ENCODE results near the gene SLC6A6.

Gene SLC6A6

DNA sequence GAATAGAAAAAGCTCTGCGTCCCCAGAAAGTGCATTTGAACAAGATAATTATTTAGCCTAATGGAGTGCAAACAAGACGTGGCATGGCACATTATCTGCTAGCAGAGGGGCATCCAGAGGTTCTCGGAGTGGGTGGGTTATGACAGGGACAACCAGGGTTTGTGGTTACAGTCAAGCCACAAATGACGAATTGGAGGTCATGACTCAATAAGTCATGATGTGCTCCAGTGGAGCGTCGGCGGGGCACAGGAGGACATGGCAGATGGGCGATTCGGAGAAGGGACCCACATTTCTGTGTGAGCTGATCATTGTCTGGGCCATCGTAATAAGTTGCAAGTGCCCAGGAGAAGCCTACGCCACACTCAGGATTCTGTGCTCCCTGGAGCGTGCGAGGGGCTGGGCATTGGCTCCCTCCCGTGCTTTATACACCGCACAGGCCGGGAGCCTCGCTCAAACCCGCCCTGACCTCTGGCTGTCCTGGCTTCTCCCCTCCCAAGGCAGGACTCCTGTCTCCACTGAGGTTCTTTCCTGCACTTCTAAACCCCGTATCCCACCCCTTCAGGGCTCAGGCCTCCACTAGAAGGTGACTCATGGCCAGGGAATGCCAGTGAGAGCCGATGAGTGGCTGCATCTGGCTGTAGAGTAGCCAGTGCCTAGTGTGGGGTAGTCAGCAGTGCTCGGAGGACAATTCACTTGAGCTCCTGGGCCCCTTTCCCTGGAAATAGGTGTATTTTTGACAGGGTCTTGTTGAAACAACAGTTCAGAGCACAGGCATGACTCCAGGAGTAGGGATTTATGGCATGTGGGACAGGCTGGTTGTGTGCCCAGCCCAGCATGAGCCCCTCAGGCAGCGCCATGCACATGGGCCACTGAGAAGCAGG lies 70.3 kb downstream of the SLC6A6 start:
- no peak for DNase-seq

DNA sequence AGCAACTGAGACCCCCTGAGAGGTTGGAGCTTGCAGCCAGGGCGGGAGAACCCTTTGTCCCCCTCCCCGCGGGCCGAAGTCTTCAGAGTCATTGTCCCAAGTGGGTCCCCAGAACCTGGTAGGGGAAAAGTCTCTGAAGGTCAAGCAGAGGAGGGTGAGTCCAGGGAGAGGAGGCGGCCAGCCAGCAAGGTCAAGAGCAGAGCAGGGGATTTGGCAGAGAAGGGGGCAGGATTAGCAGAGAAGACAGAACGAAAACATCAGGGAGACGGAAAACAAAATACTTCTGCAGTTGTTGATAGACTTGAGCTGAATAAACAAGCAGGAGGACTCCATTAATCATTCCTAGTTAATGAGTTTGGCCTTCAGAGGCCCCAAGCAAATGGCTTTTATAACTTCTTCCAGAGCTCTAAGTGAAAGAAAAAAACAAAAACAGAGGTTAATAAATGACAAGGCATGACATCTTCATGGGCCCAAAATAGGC lies 71.0 kb downstream of the SLC6A6 start:
- no peak for DNase-seq

DNA sequence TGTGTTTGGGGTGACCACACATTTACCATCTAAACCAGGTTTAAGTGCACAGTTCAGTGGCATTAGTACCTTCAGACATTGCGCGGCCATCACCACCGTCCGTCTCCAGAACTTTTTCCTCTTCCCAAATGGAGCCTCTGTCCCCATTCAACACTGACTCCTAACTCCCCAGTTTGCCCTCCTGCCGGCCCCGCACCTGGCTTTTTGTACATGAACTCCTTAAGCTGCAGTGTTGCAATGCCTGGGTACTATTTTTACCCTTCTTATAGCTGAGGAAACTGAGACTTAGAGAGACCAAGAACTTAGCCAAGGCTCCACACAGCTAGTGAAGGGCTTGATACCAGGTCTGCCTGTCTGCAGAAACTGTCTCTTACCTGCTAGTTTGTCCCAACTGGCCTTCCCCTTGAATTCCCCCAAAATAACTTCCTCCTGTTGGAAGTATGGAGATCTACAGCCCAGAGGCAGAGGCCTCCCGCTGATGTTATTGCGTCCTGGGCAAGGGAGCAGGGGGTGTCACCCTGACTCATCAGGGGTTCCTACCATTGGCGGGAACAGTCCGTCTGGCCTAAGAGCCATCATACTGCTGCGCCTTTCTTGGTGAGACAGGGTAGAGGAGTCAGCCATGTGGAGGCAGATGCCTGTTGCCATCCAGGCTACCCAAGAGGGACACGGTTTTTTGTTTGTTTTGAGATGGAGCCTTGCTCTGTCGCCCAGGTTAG lies 72.1 kb downstream of the SLC6A6 start:
- DNase-seq = no peak

DNA sequence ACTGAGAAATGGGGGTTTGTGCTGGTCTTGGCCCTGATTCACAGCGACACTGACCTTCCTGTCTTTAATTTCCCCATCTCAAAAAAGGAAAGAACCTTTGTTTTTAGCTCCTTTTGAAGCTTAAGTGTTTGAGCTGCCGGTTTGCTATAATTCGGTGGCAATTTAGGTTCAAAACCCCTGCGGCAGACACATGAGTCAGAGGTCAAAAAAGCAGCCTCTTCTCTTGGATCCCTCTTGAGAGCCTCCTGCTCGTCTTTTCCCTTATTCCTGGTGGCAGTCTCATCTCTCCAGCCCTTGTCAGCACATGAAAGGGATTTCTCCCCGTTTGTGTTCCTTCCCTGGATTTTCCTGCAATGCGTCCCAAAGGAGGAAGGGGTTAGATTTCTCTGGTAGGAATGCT lies 73.2 kb downstream of the SLC6A6 start:
- DNase-seq = no peak

DNA sequence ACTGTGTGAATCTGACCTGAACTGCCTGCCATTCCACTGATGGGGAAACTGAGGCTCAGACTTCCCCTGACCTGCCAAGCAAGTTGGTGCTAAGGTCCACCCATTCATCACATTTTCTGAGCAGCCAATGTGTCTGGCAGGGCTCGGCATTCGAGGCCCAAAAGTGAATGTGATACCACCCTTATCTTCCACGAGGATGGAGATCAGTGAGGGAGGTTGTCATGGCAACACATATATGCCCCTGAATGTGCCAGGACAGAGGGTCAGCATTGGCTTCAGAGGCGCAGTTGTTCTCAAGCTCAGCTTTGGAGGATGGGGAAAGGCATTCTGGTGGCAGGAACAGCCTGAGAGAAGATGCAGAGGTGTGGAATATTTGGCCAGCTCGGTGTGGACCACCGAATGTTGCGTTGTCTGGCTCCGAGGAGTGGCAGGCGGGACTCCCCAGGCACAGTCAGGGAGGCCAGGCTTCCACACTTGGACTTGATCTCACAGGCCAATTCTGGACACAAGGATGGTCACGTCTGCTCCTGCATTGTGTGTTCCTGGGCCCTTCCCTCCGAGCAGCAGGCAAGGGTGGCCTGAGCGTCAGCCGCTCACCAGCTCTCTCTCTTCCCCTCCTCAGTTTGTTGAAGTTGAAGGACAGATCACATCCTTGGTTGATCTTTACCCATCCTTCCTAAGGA lies 74.3 kb downstream of the SLC6A6 start:
- no peak for DNase-seq

DNA sequence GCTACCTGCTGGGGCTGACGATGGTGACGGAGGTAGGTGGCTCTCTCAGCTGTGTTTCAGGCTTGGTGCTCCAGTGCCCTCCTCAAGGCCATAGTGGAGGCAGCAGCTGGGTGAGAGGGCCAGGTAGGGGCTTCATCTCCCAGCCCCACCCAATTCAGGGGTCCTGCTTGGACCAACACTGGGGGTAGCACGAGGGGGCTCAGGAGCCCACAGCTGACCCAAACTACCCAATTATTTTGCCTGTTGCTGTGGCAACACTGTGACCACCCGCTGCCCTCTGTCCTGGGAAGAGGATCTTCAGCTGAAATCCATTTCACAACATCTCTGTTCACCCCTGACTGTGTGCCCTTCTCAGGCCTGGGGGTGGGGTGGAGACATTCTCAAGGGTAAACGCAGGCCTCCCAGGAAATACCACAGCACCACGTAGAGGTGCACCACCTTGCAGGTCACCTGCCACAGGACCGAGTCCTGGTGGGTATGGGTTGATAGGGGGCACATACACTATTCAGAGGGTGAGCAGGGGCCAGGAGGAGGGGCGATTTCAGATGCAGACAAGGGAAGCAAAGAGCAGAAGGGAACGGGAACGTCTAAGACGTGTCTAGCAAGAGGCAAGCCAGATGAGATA lies 75.0 kb downstream of the SLC6A6 start:
- no peak for DNase-seq

DNA sequence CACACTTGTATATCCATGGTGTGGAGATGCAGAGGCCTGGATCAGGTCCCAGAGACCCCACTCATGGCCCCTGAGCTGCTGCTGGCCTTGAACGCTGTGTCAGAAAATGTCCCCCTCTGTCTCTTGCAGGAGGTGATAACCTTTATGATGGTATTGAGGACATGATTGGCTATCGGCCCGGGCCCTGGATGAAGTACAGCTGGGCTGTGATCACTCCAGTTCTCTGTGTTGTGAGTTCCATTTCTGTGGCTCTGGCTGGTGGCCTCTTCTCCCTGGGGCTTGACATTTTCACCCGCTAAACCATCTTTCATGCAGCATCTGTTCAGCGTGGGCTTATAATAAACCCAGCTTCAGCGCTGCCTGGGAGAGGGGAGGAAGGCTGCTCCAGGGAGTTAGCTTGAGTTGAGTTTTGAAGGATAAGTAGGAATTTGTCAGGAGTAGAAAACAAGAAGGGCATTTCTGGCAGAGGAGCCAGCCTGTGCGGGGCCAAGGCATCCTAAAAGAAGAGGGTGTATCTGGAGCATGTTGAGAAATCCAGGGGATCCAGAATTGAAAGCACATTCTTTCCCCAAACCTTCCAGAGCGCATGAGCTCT lies 76.6 kb downstream of the SLC6A6 start:
- no peak for DNase-seq

DNA sequence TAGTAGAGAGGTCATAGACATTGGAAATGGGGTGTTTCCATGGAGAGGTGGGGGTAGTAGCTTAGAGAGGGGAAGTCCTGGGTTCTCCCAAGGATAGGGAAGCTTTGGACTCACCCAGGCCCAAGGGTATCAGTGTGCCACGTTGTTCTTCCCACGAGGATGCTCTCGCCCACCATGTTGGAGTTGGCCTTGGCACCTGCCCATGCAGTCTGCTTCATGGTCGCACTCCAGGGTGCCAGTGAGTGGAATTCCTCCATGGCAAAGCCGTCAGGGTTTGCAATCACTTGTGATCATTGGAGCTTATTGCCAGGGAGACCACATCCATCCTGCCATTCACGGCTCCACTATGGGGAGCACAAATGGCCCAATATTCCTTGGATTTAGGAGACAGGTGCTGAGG lies 77.2 kb downstream of the SLC6A6 start:
- no peak for DNase-seq

DNA sequence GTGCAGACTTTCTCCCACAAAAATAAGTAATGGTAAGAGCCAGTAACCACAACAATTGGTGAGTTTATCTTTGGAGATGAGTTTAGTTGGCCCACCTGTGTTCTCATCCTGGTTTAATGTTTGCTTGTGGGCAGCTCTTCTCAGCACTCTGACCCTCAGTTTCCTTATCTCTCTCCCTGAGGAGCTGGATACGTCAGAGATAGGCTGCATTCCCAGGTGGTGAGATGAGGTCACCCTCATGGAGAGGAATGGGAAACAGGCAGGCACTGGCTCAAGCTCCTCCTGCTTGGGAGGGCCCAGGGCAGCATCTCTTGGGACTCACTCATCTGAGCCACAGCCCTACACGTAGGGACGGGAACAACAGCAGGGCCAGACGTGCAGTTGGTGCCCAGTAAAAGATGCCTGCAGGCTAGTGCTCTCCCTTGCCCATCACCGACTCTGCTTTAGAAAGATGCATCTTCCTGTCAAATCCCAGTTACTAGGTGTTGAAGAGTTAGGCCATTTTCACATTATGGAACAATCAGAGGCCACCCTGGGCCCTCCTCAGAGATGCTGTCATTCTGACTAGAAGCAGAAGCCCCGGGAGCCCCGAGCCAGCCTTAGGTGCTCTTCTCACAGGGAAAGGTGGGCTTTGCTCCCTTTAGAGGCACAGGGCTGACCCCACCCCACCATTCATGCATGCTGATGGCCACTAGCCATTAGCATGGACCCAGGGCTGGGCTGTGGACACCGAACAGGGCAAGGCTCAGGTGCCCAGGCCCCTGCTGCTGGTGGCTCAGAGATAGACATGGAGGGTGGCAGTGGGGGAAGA lies 78.0 kb downstream of the SLC6A6 start:
- DNase-seq = no peak

DNA sequence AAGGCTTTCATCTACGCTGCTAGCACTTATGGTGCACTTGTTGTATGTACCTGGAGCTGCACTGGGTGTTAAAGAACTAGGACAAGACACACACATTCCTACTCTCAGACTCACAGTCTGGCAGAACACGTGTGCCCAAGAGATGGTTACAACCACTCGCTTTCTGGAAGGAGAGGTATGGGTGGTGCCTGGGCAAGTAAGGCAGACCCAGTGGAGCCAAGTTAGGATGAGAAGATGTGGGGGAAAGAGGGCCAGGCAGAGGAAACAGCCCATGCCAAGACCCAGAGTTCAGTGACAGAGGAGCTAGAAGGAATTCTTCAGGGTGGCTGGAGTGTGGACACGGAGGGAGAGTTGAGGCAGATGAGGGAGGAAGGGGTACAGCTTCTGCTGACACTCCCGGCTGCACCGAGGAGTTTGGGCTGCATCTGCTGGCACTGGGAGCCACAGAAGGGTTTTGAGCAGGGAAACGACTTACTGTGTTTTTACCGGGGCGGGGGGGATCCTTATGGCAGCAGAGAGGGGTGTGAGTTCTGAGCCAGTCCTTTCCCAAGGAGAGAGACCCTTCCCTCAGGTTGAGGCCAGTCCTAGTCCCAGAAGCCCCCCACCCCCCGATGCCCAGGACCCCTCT lies 78.7 kb downstream of the SLC6A6 start:
- no peak for DNase-seq

DNA sequence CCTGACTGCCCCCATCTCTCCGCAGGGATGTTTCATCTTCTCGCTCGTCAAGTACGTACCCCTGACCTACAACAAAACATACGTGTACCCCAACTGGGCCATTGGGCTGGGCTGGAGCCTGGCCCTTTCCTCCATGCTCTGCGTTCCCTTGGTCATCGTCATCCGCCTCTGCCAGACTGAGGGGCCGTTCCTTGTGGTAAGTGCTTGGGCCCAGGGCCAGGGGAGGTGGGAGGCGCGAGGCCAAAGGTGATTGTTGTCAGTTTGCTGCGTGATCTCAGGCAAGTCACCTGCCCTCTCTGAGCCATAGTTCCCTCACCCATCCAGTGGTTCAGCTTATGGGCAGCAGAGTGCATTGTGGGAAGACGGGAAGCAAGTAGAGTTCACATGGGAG lies 79.2 kb downstream of the SLC6A6 start:
- no peak for DNase-seq

DNA sequence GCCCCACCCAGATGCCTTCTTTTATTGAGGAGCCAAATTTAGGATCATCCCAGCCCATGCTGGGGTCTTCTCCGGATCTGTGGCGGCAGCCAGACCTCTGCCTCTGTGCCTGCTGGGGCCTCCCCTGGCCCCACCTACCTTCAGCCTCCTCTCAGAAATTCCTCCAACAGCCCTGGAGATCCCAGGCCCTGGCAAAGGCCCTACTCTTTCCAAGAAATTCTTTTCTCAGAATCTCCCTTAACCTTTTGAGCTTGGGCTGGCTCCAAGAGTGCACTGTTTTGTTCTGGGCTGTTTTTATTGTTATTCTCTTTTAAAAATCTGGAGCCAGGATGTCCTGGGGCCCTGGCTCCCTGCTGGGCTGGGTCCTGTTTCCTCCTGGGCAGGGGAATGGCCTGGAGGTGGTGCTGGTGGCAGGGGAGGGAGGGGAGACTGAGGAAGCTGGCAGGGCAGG lies 79.9 kb downstream of the SLC6A6 start:
- DNase-seq = no peak

DNA sequence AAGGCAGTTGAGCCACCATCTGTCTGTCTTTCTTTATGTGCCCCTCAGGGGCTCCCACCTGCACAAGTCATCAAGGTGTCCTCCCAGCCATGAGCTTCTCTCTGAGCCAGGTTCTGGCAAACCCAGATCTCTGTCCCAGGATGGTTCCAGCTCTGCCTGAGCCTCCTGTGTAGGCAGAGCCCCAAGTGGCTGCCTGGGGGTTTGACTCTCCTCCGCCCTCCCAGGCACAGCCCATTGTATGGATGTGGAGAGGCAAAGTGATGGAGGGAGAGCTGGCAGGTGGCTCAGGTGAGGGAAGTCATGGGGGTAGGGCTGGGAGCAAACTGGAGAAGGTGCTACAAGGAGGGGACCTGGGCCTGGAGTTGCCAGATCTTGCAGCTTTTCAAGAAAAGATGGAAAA lies 80.9 kb downstream of the SLC6A6 start:
- no peak for DNase-seq

DNA sequence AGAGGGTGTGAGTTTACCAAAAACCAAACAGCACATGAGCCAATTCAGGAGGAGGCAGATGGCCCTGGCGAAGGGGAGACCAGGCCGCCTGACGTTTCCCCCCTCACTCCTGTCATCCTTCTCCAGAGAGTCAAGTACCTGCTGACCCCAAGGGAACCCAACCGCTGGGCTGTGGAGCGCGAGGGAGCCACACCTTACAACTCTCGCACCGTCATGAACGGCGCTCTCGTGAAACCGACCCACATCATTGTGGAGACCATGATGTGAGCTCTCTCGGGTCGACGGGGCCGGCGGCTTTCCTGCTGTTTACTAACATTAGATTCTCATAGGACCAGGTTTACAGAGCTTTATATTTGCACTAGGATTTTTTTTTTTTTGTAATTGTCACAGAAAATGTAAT lies 82.3 kb downstream of the SLC6A6 start:
- no peak for DNase-seq

DNA sequence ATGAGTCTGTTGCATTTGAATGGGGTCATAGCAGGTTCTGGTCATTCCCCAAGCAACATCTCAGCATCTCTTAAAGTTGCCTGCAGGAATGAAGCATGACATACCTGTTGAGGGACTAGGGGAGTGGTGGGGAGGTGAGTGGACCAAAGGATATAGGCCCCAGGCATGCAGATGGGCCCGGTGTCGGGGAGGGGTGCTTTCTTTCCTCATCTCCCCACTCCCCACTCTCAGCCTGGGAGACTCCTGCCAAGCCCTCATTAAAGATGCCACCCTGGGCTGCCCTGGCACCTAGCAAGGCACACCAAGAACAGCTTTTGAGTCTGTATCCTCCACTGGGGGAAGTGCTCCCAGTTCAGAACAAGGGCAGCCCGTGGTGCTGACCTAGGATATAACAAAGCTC lies 83.6 kb downstream of the SLC6A6 start:
- DNase-seq = no peak

DNA sequence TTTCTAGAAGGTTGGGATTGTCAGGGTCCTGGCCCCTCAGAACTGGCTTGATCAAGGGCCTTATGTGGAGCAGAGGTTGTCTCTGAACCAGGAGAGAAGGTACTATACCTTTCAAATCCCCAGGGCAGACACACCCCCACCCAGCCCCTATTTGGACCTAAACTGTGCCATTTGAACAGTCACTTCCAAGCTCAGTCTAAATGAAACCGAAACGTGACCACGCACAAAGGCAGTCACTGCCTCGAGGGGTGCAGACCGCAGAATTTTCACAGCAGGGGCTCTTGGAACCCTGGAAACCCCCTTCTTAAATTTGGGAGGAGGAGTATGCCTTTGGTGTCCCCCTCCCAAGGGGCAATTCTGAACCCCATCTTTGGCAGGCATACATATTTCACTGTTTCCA lies 84.1 kb downstream of the SLC6A6 start:
- DNase-seq = no peak

DNA sequence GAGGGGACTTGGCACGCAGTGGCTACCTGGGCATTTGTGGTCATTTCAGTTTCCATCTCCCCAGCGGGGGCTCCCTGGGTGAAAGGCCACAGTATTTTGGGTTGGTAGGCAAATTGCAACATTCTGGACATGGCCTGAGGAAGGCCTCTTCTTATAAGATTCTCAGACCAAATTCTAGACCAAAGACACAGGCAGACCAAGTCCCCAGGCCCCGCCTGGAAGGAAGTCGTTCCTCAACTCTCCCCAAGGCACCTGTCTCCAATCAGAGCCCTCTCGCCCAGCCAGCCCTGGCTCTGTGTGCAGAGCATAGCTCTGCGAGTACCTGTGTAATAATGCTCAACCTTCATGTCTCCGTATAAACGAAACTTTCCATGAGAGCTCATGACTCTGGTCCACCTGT lies 84.7 kb downstream of the SLC6A6 start:
- no peak for DNase-seq

DNA sequence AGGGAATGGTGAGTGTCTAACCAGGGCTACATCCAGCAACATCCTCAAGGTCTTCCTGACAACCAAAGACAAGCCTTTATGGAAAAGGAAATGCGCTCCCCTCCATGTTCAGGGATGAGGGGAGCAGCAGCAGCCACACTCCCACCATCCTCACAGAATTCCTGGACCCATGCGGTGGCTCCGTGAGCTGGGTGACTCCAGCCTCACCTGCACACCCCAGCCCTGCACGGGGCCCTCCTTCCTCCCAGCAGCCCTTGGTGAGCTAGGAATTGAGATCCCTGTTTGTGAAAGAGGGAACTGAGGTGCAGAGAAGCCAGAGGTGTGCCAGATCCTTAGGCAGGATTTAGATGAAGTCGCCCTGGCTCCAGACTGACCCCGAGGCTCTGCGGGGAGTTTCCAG lies 85.4 kb downstream of the SLC6A6 start:
- DNase-seq = no peak

DNA sequence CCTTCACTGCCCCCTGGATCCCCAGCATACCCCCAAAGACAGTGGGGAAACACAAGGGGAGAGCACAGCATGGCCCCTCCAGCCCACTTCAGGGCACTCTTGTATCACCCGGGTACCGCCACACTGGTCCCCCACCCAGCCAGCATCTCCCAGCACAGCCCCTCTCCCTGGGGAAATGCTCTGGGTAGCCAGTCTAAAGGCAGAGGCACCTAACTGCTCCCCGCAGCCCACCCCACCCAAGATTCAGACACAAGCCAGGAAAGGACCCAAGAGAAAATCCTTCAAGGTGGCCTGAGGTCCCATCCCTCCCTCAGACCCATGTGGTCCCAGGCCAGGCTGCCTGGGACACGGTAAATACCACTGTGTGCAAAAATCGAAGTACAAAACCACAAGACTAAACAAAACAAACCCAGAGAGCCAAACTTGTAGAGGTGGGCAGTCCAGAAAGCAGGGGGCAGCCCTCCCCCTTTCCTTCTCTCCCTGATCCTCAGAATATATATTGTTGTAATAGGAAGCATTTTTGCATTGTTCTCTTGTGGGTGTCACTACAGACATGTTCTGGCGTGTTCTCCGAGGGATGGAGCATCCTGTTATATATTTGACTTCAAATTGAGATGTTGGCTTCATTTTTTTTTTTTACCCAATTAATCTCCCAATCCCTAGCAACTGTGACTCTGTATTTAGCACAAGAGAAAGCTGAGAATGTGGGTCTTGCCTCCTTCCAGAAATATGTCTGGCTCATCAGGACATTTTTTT lies 86.1 kb downstream of the SLC6A6 start:
- no peak for DNase-seq

DNA sequence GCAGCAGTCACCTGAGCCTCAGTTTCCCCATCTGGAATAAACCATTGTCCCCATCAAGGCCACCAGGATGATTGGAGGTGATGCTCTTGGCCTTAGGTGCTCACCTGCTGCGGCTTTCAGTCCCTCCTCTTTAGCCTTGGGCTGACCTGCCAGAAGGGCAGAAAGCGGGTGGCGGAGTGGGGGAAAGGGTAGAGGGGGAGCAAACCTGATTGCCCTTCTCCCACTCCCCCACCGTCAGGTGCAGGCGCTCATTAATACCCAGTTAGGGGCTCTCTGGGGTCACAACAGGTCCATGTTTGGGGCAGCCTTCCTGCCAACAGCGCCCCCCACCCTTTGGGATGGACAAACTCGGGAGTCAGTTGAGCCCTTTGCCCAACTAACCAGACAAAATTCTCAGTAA lies 87.2 kb downstream of the SLC6A6 start:
- DNase-seq = no peak

DNA sequence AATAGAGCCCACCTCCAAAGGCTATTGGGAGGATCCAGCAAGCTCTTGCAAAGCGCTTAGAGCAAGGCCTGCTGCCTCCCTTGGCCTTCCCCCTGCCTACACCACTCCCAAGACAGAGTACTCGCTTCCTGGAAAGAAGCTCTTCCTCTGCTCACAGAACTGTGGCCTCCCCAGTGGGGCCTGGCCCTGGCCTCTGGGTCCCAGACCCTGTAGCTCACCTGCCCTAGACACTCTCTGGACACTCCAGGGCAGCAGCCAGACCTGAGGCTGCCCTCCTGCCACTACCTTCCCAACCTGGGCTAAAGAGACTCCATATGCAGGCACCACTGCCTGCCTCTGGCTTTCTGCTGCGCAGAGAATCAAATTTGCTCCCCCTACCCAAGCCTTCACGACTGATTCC lies 87.8 kb downstream of the SLC6A6 start:
- DNase-seq = no peak
